Activated naive CD8-positive, alpha-beta T cell treated with anti-CD3 and anti-CD28 coated beads, Interleukin-2, amount 50 U/mL, for 24 hours (primary cell): Measurements from ENCODE around the gene ACAP2.
"Not testable (repeated sequence)": the region's sequence is repeated elsewhere in the genome, so short reads cannot be mapped to it uniquely, and the experiment has no call there.

ENCODE experiments used
- ATAC-seq: fragments of 150-1000 bp; cut with Tn5 transposase; one replicate; pipeline ENCODE4 v1.10.0; 2021
- DNase-seq: peaks from one replicate; pipeline ENCODE4 v3.0.0; 2021
- H3K27ac Mint-ChIP-seq: one replicate; pipeline ENCODE4 v1.8.0; 2021; ENCODE audit warnings: mild to moderate bottlenecking, mixed read lengths
- H3K27me3 Mint-ChIP-seq: one replicate; pipeline ENCODE4 v1.8.0; 2021; ENCODE audit warnings: mixed read lengths
- H3K36me3 Mint-ChIP-seq: one replicate; pipeline ENCODE4 v1.8.0; 2021; ENCODE audit warnings: low read depth, mixed read lengths
- H3K4me1 Mint-ChIP-seq: one replicate; pipeline ENCODE4 v1.8.0; 2021; ENCODE audit warnings: mixed read lengths
- H3K4me3 Mint-ChIP-seq: one replicate; pipeline ENCODE4 v1.8.0; 2021; ENCODE audit warnings: mild to moderate bottlenecking, moderate library complexity, mixed read lengths
- H3K9me3 Mint-ChIP-seq: one replicate; pipeline ENCODE4 v1.8.0; 2021; ENCODE audit warnings: mixed read lengths

ACAP2 gene

DNA sequence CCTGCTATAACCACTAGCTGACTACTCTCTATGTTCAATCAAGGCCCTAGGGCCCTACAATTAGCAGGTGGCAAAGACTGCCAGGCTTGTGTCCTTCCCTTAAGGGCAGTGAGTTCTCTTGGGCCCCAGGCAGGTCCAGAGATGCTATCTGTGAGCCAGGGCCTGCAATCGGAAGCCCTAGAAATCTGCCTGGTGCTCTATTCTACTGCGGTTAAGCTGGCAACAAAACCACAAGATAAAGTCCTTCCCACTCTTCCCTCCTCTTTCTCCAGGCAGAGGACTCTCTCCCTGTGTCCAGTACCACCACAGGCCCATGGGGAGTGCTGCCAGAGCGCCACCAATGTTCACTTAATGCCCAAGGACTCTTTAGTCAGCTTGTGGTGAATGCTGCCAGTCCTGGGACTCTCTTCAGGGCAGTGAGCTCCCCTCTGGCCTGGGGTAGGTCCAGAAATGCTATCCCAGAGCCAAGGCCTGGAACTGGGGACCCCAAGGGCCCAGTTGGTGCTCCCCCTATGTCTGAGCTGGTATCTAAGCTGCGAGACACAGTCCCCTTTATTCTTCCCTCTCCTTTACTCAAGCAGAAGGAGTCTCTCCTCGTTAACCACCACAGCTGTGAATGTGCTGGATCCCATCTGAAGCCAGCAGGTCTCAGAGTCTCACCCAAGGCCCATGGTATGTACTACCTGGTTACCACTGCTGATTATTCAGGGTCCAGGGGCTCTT, 206.6 kb downstream of the ACAP2 start:
- Mint-ChIP-seq H3K36me3 (peaks cover 17% of the 10 kb centered on the region), H3K4me1 (no peaks in the 10 kb centered on the region), H3K9me3 (peaks cover 5% of the 10 kb centered on the region), H3K27me3 (no peaks in the 10 kb centered on the region), H3K27ac (no peak overlapping the region), H3K4me3 (no peak overlapping the region)
- DNase-seq (no peak), ATAC-seq (no peak)

- DNase-seq: no peak
- Mint-ChIP-seq H3K27ac (no peak overlapping the region), H3K36me3 (peaks cover 14% of the 10 kb centered on the region), H3K9me3 (peaks cover 9% of the 10 kb centered on the region), H3K4me3 (no peak overlapping the region), H3K4me1 (peaks cover 22% of the 10 kb centered on the region), H3K27me3 (no peaks in the 10 kb centered on the region)
- ATAC-seq: no peak
These were observed 212.6 kb downstream of the ACAP2 start for GRCh38 chr3:195230244-195230643.

DNA sequence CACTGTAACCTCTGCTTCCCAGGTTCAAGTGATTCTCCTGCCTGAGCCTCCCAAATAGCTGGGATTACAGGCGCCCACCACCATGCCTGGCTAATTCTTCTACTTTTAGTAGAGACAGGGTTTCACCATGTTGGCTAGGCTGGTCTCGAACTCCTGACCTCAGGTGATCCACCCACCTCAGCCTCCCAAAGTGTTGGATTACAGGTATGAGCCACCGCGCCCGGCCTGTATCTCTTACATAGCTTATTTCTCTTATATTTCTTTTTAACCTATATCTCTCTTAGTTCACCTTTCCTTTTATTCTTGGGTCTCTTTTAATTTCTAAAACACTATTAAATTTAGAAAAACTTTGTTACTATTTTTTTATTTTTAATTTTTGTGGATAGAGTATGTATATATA, 213.9 kb downstream of the ACAP2 start:
- Mint-ChIP-seq H3K36me3 (peaks cover 12% of the 10 kb centered on the region), H3K4me1 (peaks cover 22% of the 10 kb centered on the region)
- not testable (repeated sequence) for H3K4me3 Mint-ChIP-seq, H3K9me3 Mint-ChIP-seq, DNase-seq, H3K27me3 Mint-ChIP-seq, ATAC-seq, H3K27ac Mint-ChIP-seq

GRCh38 chr3:195227871-195228270, 214.9 kb downstream of the ACAP2 start:
- Mint-ChIP-seq H3K9me3 (peaks cover 9% of the 10 kb centered on the region), H3K36me3 (peaks cover 12% of the 10 kb centered on the region)

DNA sequence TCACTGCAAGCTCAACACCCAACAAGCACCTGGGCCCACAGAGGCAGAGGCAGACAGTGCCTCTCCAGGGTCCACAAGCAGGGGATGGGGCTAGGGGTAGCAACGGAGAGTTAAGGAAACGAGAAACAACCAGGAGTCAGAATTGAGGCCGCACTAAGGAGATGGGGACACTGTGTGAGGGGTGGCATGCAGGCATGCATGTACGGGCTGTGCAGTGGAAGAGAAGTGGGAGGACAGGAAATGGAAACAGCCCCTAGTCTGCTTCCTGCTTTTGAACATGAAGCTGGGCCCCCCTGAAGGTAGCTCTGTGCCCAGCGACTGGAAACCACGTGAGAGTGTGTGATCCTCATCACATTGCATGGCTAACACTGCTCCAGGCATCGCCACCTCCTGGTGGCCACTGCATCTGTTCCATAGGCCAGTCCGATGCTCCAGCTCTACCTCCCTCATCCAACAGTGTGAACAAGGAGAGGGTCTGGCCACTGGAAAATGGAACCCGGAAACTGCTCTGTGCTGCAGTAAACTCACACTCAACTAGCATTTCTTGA, 215.8 kb downstream of the ACAP2 start:
- H3K4me3 Mint-ChIP-seq: peak overlapping the region; percentile 15
- peak; percentile 87 for ATAC-seq
- no peaks in the 10 kb centered on the region for H3K27me3 Mint-ChIP-seq
- peaks cover 12% of the 10 kb centered on the region for H3K36me3 Mint-ChIP-seq
- H3K9me3 Mint-ChIP-seq: peaks cover 4% of the 10 kb centered on the region
- peaks cover 22% of the 10 kb centered on the region for H3K4me1 Mint-ChIP-seq
- DNase-seq: peak; percentile 23
- H3K27ac Mint-ChIP-seq: peak overlapping the region; percentile 61

More at GRCh38 chr3:195227871-195228270, 214.9 kb downstream of the ACAP2 start:
- H3K4me3 Mint-ChIP-seq: no peak overlapping the region
- ATAC-seq (no peak), DNase-seq (no peak)
- H3K4me1 Mint-ChIP-seq: peaks cover 22% of the 10 kb centered on the region
- H3K27me3 Mint-ChIP-seq: no peaks in the 10 kb centered on the region
- no peak overlapping the region for H3K27ac Mint-ChIP-seq

- no peak for ATAC-seq
- H3K27me3 Mint-ChIP-seq: no peaks in the 10 kb centered on the region
- peak overlapping the region; percentile 61 for H3K27ac Mint-ChIP-seq
- DNase-seq: no peak
- peaks cover 4% of the 10 kb centered on the region for H3K9me3 Mint-ChIP-seq
- peak overlapping the region; percentile 15 for H3K4me3 Mint-ChIP-seq
- peaks cover 25% of the 10 kb centered on the region for H3K4me1 Mint-ChIP-seq
- H3K36me3 Mint-ChIP-seq: peaks cover 12% of the 10 kb centered on the region
These were observed 216.4 kb downstream of the ACAP2 start for GRCh38 chr3:195226445-195226844.

- Mint-ChIP-seq H3K27me3 (no peaks in the 10 kb centered on the region), H3K36me3 (peaks cover 20% of the 10 kb centered on the region), H3K4me1 (peaks cover 31% of the 10 kb centered on the region), H3K4me3 (no peak overlapping the region), H3K27ac (no peak overlapping the region), H3K9me3 (peaks cover 4% of the 10 kb centered on the region)
- DNase-seq (no peak), ATAC-seq (no peak)
These were observed 217.7 kb downstream of the ACAP2 start for GRCh38 chr3:195224980-195225580.
